Measurements from ENCODE around the gene C2.

GRCh38 chr6:31968791-31969711 is 41.5 kb downstream of the C2 start:
- no peak for TF ChIP-seq CTCF (IDR thresholded peaks at IDR 0.05)
- TF ChIP-seq ZFX (IDR thresholded peaks at IDR 0.05; ENCODE audit: borderline replicate concordance) = no peak
